Right lobe of liver (tissue), 4 donors: ENCODE measurements around the gene RIMKLA.
A peak's percentile ranks its signal among the peaks of the same experiment; 100 is the strongest.

Experiments
- POLR2A ChIP-seq: fragments of 450-650 bp; IDR thresholded peaks from one replicate; pipeline ENCODE4 v1.6.1; 2017; ENCODE audit warnings: antibody characterized with exemption, mild to moderate bottlenecking
- TF ChIP-seq, protein P1 (sequence below), 4 donors: fragments of 200-600 bp in 3 of 4; fragments of 450-650 bp in 1 of 4; IDR thresholded peaks; one replicate each; pipeline versions ENCODE4 v1.5.1 to v1.8.0; 2016 to 2022; ENCODE audit warnings: antibody characterized with exemption in 4 of 4, mild to moderate bottlenecking in 2 of 4
- donor health status: DM: no; HTN: no; CAD: no.
- donor health status: DM: no; HTN: no; CAD: no.
- donor health status: DM: no; HTN: yes; CAD: no.

DNA sequence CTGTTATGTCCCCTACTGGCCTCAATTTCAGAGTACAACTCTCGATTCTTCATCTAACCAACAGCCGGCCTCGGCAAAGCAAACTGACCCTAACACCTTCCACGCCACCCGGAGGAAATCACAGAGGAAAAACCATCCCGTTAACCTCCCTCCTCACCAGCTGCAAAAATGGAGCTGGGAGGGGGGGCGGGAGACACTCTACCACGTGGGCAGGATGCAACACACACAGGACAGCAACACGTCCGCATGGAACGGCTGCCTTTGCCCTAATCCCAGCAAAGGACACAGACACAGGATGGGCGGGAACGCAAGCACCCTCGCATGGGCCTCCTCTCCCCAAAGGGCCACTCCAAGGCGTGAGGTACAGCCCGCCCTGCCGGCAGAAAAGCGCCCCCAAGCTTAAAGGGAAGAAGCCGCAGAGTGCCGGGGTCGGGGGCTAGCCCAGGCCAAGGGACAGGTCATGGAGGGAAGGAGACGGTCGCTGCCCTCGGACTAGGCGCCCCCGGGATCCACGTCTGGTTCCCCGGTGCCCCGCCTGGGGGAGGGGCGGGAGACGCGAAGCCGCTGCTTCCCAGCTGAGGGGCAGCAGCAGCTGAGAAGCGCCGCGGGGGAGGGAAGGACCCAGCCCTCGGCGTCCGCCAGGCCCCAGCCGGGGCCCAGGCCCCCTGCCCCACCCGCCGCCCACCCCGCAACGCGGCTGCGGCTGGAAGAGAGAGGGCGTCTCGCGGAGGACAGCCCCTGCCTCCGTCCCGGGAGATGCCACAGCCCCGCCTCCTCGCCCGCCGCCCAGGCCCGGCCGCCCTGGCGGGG, 46.1 kb upstream of the RIMKLA start:
- TF ChIP-seq, protein P1, sequence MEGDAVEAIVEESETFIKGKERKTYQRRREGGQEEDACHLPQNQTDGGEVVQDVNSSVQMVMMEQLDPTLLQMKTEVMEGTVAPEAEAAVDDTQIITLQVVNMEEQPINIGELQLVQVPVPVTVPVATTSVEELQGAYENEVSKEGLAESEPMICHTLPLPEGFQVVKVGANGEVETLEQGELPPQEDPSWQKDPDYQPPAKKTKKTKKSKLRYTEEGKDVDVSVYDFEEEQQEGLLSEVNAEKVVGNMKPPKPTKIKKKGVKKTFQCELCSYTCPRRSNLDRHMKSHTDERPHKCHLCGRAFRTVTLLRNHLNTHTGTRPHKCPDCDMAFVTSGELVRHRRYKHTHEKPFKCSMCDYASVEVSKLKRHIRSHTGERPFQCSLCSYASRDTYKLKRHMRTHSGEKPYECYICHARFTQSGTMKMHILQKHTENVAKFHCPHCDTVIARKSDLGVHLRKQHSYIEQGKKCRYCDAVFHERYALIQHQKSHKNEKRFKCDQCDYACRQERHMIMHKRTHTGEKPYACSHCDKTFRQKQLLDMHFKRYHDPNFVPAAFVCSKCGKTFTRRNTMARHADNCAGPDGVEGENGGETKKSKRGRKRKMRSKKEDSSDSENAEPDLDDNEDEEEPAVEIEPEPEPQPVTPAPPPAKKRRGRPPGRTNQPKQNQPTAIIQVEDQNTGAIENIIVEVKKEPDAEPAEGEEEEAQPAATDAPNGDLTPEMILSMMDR (IDR thresholded peaks at IDR 0.05): peak in 2 of 4 donors; percentile 5 to 15
- no peak for TF ChIP-seq POLR2A
